Measurements from ENCODE around the gene ITPRIP.

GRCh38 chr10:104276192-104276591 lies 62.1 kb downstream of the ITPRIP start:
- no peak for TF ChIP-seq POLR2A (IDR thresholded peaks at IDR 0.05)
- no peak for TF ChIP-seq CTCF (IDR thresholded peaks at IDR 0.05)

All from lower leg skin (tissue), 3 donors.